HG02642 (cell line): Measurements from ENCODE around the gene DNAJC7.

ENCODE experiments used
- ATAC-seq: cut with Tn5 transposase; IDR thresholded peaks from one replicate; pipeline ENCODE4 v1.9.1; 2021; ENCODE audit warnings: mild to moderate bottlenecking; ENCODE audit not compliant: unreplicated experiment, poor library complexity

Gene DNAJC7

GRCh38 chr17:42016941-42017865 lies at the start of gene DNAJC7:
DNAJC7 (minus strand) TSS chr17:42017439; CDS start chr17:42017416, 23 bp downstream.
- peak; percentile 88 for ATAC-seq

DNA sequence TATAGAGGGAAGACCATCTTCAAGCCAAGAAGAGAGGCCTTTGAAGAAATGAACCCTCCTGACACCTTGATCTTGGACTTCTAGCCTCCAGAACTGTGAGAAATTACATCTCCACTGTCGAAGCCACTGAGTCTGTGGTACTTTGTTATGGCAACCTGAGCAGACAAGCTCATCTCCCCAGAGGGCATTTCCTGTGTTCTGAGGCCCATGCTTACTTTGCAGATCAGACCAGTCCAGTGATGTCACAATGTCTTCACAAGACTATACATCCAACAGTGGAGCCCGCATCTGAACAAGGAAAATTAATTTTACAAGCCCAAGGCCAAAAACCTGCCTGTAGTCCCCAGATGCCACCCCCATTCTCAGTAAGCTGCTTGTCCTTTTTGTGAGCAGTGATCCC lies 48.0 kb upstream of the DNAJC7 start:
- no peak for ATAC-seq

GRCh38 chr17:42062681-42063080 lies 45.4 kb upstream of the DNAJC7 start:
- no peak for ATAC-seq

DNA sequence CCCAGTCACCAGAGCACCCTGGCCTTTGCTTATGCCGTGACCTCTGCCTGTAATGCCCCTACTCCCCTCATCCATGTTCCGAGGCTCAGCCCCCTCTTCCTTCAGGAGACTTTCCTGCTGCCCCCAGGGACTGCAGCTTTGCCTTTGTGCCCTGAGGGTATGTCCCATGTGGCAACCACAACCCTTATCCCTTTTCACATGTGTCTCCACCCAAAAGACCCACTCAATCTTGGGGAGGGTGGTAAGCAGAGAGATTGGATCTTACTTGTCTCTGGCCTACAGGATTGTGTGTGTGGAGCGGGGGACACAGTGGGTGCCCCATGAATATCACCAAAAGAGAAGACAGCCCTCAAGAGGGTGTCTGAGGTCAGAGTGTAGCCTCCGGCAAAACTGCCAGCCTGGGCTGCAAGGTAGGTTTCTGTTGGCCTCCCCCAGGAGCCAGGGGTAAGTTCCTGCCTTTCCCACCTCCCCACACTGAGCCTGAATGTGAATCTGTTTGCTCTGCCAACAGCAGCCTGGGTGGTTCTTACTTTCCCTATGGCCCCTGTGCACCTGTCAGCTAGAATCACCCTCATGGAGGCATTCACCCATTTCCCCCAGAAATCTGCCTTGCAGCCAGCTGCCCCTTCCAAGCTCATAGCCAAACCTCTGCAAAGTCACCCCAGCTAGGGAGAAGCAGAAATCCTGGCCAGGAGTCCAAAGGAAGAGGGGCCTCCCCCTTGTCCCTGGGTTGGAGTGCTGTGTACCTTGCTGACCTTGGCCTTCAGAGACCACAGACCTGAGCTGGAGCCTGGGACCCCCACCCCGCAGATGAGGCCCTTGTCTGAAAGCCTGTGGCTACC lies 44.6 kb upstream of the DNAJC7 start:
- no peak for ATAC-seq

- ATAC-seq = no peak
Measured at GRCh38 chr17:42060231-42060630, 43.0 kb upstream of the DNAJC7 start.

GRCh38 chr17:42059815-42060214 lies 42.6 kb upstream of the DNAJC7 start:
- ATAC-seq = no peak

GRCh38 chr17:42058063-42058462 lies 40.8 kb upstream of the DNAJC7 start:
- ATAC-seq = no peak

- no peak for ATAC-seq
Measured at GRCh38 chr17:42056635-42057034, 39.4 kb upstream of the DNAJC7 start.

GRCh38 chr17:42055496-42055895 lies 38.3 kb upstream of the DNAJC7 start:
- ATAC-seq = no peak

DNA sequence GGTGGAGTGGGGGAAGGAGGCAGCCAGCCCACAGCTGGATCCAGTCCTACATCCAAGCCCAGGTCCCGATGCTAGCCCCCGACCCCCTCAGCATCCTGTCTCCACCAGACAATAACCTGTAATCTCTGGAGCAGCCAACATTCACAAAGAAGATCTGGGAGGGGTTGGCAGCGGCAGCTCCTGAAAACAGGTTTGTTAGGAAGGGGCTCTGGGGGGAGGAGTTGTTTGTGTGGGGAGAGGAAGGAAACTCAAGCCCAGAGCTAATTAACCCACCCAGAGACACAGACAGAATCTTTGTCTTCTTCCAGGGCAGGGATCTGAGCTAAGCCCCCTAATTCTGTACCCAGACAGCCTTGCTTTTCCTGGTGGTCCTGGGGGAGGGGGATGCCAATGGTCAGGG lies 37.8 kb upstream of the DNAJC7 start:
- no peak for ATAC-seq

DNA sequence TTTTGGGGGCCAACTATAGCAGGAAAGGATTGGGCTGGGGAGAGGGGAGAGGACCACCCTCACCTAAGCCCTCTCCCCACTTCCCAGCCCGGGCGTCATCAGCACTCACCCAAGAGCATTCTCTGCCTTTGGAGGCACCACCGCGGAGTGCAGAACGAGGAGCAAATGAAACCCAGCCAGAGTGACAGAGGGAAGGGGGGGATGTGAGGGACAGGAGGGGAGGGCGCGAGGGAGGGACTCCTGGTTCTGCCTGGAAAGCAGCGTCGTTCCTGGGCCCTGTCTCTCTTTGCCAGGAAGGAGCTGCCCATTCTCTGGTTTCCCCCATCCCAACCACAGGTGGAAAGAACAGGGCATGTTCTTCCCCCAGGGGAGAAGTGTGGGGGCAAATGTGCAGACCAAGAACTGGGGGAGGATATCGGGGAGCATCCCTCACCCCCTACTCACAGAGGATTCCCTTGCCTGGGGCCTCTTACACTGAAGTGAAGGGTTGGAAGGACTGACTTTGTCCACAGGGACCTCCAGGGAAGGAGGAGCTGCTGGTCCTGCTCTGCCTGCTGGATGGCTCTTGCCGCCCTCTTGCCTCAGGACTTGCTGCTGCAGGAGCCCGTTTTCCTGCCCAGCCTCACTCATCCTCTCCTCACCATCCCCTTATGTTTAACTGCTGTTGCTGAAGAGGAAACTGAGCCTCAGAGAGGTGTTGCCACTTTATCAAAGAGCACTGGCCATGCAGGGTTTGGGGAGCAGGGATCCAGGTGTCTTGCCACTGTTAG lies 36.7 kb upstream of the DNAJC7 start:
- ATAC-seq = no peak

- ATAC-seq = no peak
Measured at GRCh38 chr17:42052346-42052877, 35.2 kb upstream of the DNAJC7 start.

DNA sequence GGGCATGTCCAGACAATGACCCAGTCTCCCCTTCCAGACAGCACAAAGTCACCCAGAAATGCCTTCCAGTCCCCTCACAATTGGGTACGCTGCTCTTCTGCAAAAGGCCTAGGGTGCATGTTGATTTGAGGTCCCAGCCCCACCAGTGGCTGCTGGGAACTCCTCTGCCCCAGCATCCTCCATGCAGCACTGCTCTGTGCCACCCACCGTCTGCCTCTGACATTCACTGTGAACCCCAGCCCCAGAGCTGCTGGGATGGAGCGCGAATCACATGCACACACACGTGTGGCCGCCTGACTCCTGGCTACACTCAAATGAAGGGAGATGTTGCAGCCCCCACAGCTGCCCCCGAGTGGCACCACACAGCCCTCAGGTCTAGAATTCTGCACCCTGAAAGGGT lies 34.4 kb upstream of the DNAJC7 start:
- no peak for ATAC-seq

GRCh38 chr17:42051013-42051400 lies 33.8 kb upstream of the DNAJC7 start:
- ATAC-seq = no peak

GRCh38 chr17:42050393-42051012 lies 33.3 kb upstream of the DNAJC7 start, which contains the start of gene C17orf113:
C17orf113 (minus strand) TSS chr17:42050601; CDS start chr17:42043376, 7,225 bp downstream.
- no peak for ATAC-seq

- no peak for ATAC-seq
Measured at GRCh38 chr17:42049834-42050392, 32.7 kb upstream of the DNAJC7 start.

DNA sequence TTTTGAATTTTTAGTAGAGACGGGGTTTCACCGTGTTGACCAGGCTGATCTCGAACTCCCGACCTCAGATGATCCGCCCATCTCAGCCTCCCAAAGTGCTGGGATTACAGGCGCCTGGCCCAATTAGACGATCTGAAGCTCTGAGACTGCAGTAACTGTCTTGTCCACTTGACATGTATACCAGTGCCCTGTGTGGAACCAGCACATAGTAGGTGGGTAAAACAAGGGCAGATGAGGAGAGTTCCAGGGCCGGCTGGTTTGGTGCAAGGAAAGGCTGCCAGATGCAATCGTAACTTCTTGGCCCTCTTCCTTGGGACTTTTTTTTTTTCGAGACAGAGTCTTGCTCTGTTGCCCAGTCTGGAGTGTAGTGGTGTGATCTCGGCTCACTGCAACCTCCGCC lies 30.1 kb upstream of the DNAJC7 start:
- no peak for ATAC-seq

GRCh38 chr17:42045719-42046118 lies 28.5 kb upstream of the DNAJC7 start:
- ATAC-seq = no peak

DNA sequence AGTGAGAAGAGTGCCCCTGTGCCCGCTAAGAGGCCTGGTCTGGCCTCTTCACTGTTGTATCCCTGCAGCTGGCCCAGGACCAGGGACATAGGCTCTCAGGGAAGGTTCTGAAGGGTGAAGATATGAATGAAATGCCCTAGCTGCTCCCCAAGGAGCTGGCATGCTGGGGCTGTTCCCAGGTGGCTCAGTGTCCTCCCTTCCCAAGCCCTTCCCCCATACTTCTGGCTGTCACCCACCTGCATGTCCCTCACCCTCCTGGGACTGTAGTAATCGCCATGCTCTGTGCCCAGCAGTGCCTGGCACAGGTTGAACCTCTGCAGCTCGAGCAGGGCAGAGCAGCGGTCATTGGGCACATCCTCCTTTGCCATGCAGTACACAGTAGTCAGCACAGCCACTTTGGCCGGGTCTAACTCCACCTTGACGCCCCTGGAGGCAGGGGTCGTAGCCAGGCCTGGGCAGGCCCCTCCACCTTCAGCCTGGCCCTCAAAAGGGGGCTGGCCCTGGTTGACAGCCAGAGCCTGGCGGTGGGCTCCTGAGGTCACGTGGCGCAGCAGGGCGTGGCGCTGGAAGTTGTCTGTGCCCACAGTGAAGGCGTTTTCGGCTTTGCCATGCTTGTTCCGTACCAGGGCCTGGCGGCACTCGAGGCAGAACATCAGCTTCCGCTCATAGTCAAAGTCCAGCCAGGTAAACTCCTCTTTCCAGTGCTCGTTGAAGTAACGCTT lies 25.5 kb upstream of the DNAJC7 start:
- ATAC-seq = no peak
